ENCODE results near the gene GLRA3.

GRCh38 chr4:174646326-174646725, 182.7 kb downstream of the GLRA3 start:
- TF ChIP-seq CTCF (IDR thresholded peaks at IDR 0.05): no peak
- no peak for TF ChIP-seq POLR2A (IDR thresholded peaks at IDR 0.05)

Data from vagina (tissue), 2 donors.